ENCODE measurements around the gene ACSS3. TPM values are rescaled to one million over a fixed set of nuclear protein-coding genes. Genes with fewer than 3 reads are reported as not detected.
"Not testable (repeated sequence)": the region's sequence is repeated elsewhere in the genome, so short reads cannot be mapped to it uniquely, and the experiment has no call there.

Gene ACSS3
- total and polyA plus RNA-seq, 10 of the 15 experiments (the other 5 are each of a cell fraction or from before 2014, with no cell fraction given) = 0.06 to 0.31 TPM; not detected in 8

- TF ChIP-seq REST (IDR thresholded peaks at IDR 0.05; ENCODE audit: low read depth, low read length) (no peak), SMAD5 (IDR thresholded peaks at IDR 0.05; ENCODE audit: low read depth) (no peak), STAT3 (IDR thresholded peaks at IDR 0.05; ENCODE audit: low read depth, low read length) (no peak), RCOR1 (conservative IDR thresholded peaks at IDR 0.05; ENCODE audit: low read depth, low read length) (no peak), ESRRA (IDR thresholded peaks at IDR 0.05; ENCODE audit: low read length) (no peak)
Measured at GRCh38 chr12:81114226-81114625, 36.3 kb downstream of the ACSS3 start (continued).

GRCh38 chr12:81119069-81119468 is 41.2 kb downstream of the ACSS3 start:
- intact Hi-C loops (cut with micrococcal nuclease; ENCODE audit: unreplicated experiment); FAIRE-seq; DNase-seq (ENCODE audit: low read depth, low spot score); RAD21 ChIA-PET (ENCODE audit: unreplicated experiment); H3K4me3 ChIP-seq; SMC1A ChIA-PET (ENCODE audit: uncharacterized antibody, unreplicated experiment); H3K4me1 ChIP-seq (ENCODE audit: control insufficient read depth, insufficient read depth, low read length); H3K36me3 ChIP-seq (ENCODE audit: control insufficient read depth in 2 of 2, insufficient read depth in 2 of 2, low read length in 1 of 2); H3K4me2 ChIP-seq (ENCODE audit: control insufficient read depth, insufficient read depth); H3K79me2 ChIP-seq (ENCODE audit: control insufficient read depth, insufficient read depth, low read length); H4K20me1 ChIP-seq (ENCODE audit: control insufficient read depth, insufficient read depth); H3K9me3 ChIP-seq (replicated peaks; ENCODE audit: control insufficient read depth, insufficient read depth, low read length); H2AFZ ChIP-seq (ENCODE audit: control insufficient read depth, low read depth, low read length); ATAC-seq; BruUV-seq (replicated peaks); POLR2A ChIA-PET; in situ Hi-C loops (cut with MboI); H3K27me3 ChIP-seq (replicated peaks in 1 of 2; ENCODE audit: control insufficient read depth in 2 of 2, insufficient read depth in 2 of 2, low read length in 1 of 2); H3K9ac ChIP-seq (ENCODE audit: control insufficient read depth, insufficient read depth, low read length); H3K27ac ChIP-seq (ENCODE audit: control insufficient read depth, insufficient read depth): not testable (repeated sequence)
- 6% methylated on average over 3 of the region's 3 CpGs for WGBS (ENCODE audit: insufficient coverage, insufficient replicate concordance, low lambda C conversion rate, missing lambda C conversion rate)
- CTCF ChIA-PET = interaction anchor here (2.2 kb wide), 1 partner anchor 10 kb away, joined by 11 read pairs; no protein-coding TSS in a partner anchor
